Colonic mucosa (tissue), 4 donors: ENCODE results near the gene SCMH1. TPM values are rescaled to one million over a fixed set of nuclear protein-coding genes. Genes with fewer than 3 reads are reported as not detected.

Source experiments
- DNase-seq: peaks from one replicate; pipeline ENCODE4 v3.0.0-alpha.2; 2020
- H3K27ac ChIP-seq: fragments of 200-600 bp; one replicate; pipeline ENCODE4 v1.8.0; 2021
- H3K27me3 ChIP-seq: fragments of 200-600 bp; one replicate; pipeline ENCODE4 v1.8.0; 2021
- H3K36me3 ChIP-seq: fragments of 200-600 bp; one replicate; pipeline ENCODE4 v1.8.0; 2021
- H3K4me1 ChIP-seq: fragments of 200-600 bp; one replicate; pipeline ENCODE4 v1.8.0; 2021; ENCODE audit warnings: mild to moderate bottlenecking
- H3K4me3 ChIP-seq: fragments of 200-600 bp; one replicate; pipeline ENCODE4 v1.8.0; 2021
- H3K9ac ChIP-seq, 2 donors: one replicate each; pipeline ENCODE4 v1.7.0; 2013; ENCODE audit warnings: control low read depth in 2 of 2, low read depth in 2 of 2, low read length in 2 of 2
- H3K9me3 ChIP-seq: fragments of 200-600 bp; one replicate; pipeline ENCODE4 v1.8.0; 2021
- intact Hi-C: fragments of 100-400 bp; cut with DNase I; formaldehyde crosslinking; loops from one replicate; pipeline ENCODE4 v1.14.1; 2022
- total RNA-seq, 2 donors: library from RNA; stranded (reverse); fragmentation: NEBNext Ultra II Directional in 1 of 2; extraction: Animal tissue kit (Norgen Biotek cat#: 25700) in 1 of 2; gene quantifications; one replicate each; pipeline ENCODE4 v1.2.1, GENCODE V29; 2021
- TF ChIP-seq, protein P1 (sequence below): fragments of 200-600 bp; IDR thresholded peaks from one replicate; pipeline ENCODE4 v1.8.0; 2022; ENCODE audit warnings: antibody characterized with exemption, mild to moderate bottlenecking
- donor health status: healthy.
- donor health status: DM: no; HTN: no; CAD: no.
- donor health status: DM: no; HTN: no; CAD: no.

Gene SCMH1
- total RNA-seq, 2 donors from 2014 or later, result 26.3 to 32.7 TPM

DNA sequence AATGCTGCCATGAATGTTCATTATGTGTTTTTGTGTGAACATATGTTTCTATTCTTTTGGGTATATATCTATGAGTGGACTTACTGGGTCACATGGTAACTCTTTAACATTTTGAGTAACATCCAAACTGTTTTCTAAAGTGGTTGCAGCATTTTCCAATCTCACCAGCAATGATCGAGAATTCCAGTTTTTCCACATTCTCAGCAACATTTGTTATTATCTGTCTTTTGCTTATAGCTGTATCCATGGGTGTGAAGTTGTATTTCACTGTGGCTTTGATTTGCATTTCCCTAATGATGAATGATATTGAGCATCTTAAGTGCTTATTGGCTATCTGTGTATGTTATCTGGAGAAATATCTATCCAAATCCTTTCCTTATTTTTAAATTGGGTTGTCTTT, 131.4 kb downstream of the SCMH1 start:
- TF ChIP-seq, protein P1, sequence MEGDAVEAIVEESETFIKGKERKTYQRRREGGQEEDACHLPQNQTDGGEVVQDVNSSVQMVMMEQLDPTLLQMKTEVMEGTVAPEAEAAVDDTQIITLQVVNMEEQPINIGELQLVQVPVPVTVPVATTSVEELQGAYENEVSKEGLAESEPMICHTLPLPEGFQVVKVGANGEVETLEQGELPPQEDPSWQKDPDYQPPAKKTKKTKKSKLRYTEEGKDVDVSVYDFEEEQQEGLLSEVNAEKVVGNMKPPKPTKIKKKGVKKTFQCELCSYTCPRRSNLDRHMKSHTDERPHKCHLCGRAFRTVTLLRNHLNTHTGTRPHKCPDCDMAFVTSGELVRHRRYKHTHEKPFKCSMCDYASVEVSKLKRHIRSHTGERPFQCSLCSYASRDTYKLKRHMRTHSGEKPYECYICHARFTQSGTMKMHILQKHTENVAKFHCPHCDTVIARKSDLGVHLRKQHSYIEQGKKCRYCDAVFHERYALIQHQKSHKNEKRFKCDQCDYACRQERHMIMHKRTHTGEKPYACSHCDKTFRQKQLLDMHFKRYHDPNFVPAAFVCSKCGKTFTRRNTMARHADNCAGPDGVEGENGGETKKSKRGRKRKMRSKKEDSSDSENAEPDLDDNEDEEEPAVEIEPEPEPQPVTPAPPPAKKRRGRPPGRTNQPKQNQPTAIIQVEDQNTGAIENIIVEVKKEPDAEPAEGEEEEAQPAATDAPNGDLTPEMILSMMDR, result no peak
- no peaks in the 10 kb centered on the region for H3K27me3 ChIP-seq
- H3K4me1 ChIP-seq, result peaks cover 10% of the 10 kb centered on the region
- H3K4me3 ChIP-seq, result no peak overlapping the region
- H3K27ac ChIP-seq, result no peak overlapping the region
- no peaks in the 10 kb centered on the region for H3K36me3 ChIP-seq
- no peak for DNase-seq
- no peaks in the 10 kb centered on the region for H3K9me3 ChIP-seq
- H3K9ac ChIP-seq, result no peak overlapping the region
- intact Hi-C loops, result no loop called here

DNA sequence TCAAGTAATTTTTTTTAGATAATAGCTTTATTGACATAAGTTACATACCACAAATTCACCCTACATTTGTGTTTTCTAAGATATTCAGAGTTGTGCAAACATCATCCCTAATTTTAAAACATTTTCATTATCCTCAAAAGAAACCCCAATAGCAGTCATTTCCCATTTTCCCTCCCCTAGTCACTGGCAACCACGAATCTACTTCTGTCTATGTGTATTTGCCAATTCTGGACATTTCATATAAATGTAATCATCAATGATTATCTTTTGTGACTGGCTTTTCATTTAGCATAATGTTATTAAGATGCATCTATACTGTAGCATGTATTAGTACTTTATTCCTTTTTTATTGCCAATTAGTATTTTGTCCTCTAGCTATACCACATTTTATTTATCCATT, 131.8 kb downstream of the SCMH1 start:
- Histone ChIP-seq H3K36me3 (no peaks in the 10 kb centered on the region), H3K27me3 (no peaks in the 10 kb centered on the region), H3K9ac (no peak overlapping the region), H3K4me3 (no peak overlapping the region), H3K9me3 (no peaks in the 10 kb centered on the region), H3K4me1 (peaks cover 10% of the 10 kb centered on the region), H3K27ac (no peak overlapping the region)
- TF ChIP-seq, protein P1, result no peak
- no peak for DNase-seq
- intact Hi-C loops, result no loop called here

DNA sequence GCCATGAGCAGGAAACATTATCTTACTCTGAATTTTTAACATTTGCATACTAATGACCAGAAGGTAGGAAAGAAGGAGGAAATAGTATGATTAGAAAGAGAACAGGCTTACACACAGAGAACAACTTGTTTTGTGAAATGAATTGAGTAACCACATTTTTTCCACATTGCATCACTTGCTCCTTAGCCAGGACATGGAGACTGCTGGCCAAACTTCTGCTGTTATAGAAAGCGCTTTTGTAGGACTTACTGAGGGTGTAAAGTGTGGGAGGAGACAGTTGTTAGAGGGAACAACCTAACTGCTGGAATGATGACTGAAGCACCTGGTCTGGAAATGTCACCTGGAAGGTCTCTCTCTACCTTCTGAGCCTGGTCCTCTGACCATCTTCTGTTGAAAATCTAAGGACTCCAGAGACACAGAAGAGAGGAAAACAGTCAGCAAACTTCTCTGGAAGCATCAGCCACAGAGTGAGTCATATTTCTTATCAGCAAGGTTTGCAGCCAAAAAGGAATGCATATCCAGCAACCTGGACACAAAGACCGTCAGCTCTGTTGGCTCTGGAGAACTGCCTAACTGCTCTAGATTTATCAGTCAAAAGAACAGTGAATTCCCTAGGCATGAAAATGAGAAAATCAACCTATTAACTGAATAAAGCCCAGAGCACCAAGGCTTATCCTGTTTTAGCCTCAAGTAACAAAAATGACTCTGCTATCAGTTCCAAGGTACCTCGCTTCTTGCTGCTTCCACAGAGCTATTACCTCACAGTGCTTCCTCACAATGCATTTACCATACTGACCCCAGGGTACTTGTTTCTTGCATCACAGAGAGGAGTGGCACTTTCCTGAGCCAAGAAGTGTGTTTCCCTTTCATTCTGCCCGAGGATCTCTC, 132.6 kb downstream of the SCMH1 start:
- H3K27ac ChIP-seq, result peak overlapping the region; percentile 48
- H3K36me3 ChIP-seq, result no peaks in the 10 kb centered on the region
- H3K9ac ChIP-seq, result no peak overlapping the region
- peak; percentile 30 for DNase-seq
- no peak overlapping the region for H3K4me3 ChIP-seq
- H3K9me3 ChIP-seq, result no peaks in the 10 kb centered on the region
- H3K27me3 ChIP-seq, result no peaks in the 10 kb centered on the region
- peaks cover 10% of the 10 kb centered on the region for H3K4me1 ChIP-seq
- TF ChIP-seq, protein P1, result no peak
- intact Hi-C loops, result no loop called here

GRCh38 chr1:41108696-41109275, 133.3 kb downstream of the SCMH1 start:
- DNase-seq, result no peak
- no peak overlapping the region for H3K4me3 ChIP-seq
- no peaks in the 10 kb centered on the region for H3K36me3 ChIP-seq
- intact Hi-C loops, result no loop called here
- peaks cover 10% of the 10 kb centered on the region for H3K4me1 ChIP-seq
- H3K27ac ChIP-seq, result peak overlapping the region; percentile 48
- H3K9ac ChIP-seq, result no peak overlapping the region
- TF ChIP-seq, protein P1, result no peak
- no peaks in the 10 kb centered on the region for H3K9me3 ChIP-seq
- H3K27me3 ChIP-seq, result no peaks in the 10 kb centered on the region

GRCh38 chr1:41103766-41104165, 138.3 kb downstream of the SCMH1 start:
- no peak for DNase-seq
- H3K27me3 ChIP-seq, result no peaks in the 10 kb centered on the region
- H3K4me1 ChIP-seq, result peaks cover 3% of the 10 kb centered on the region
- no peak overlapping the region for H3K4me3 ChIP-seq
- H3K27ac ChIP-seq, result no peak overlapping the region
- intact Hi-C loops, result no loop called here
- H3K9me3 ChIP-seq, result no peaks in the 10 kb centered on the region
- no peaks in the 10 kb centered on the region for H3K36me3 ChIP-seq
- TF ChIP-seq, protein P1, result no peak
- H3K9ac ChIP-seq, result peak overlapping the region in 1 of 2 donors; percentile 12
